GM19099 (cell line): ENCODE results near the gene THRA.

Experiments
- POLR2A ChIP-seq: IDR thresholded peaks from 3 replicates; pipeline ENCODE4 v1.6.1; 2011; ENCODE audit warnings: low read depth; ENCODE audit not compliant: insufficient read length; ENCODE audit errors: extremely low read depth

THRA gene

GRCh38 chr17:40122136-40122998, 59.6 kb downstream of the THRA start:
- no peak for TF ChIP-seq POLR2A

DNA sequence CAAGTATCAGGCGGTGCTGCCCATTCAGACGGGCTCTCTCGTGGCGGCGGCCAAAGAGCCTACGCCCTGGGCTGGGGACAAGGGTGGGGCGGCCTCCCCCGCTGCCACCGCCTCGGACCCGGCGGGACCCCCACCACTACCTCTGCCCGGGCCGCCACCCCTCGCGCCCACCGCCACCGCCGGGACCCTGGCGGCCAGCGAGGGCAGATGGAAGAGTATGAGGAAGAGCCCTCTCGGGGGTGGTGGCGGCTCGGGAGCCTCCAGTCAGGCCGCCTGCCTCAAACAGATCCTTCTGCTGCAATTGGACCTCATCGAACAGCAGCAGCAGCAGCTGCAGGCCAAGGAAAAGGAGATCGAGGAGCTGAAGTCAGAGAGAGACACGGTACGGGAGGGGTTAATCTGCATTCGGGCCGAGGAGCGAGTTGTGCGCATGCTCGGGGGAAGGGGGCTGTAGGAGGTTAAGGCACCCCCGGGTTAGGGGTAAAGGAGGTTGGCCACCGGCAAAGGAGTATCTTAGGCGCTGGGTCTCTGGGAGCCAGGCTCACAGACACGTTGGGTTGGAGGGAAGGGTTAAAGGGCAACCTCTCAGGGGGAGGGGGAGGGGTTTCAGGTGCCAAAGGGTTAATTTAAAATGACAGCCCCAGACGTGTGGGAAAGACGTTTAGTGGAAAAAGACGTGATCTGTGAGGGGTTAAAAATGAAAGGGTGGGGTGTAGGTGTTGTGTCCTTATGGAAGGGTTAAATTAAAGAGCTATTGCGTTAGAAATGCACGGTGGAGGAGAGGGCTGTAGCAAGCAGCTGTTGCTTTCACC, 60.4 kb downstream of the THRA start:
- no peak for TF ChIP-seq POLR2A

- TF ChIP-seq POLR2A, result no peak
Observed at GRCh38 chr17:40123811-40124114, 61.0 kb downstream of the THRA start.

- no peak for TF ChIP-seq POLR2A
Observed at GRCh38 chr17:40124279-40125141, 61.7 kb downstream of the THRA start.

DNA sequence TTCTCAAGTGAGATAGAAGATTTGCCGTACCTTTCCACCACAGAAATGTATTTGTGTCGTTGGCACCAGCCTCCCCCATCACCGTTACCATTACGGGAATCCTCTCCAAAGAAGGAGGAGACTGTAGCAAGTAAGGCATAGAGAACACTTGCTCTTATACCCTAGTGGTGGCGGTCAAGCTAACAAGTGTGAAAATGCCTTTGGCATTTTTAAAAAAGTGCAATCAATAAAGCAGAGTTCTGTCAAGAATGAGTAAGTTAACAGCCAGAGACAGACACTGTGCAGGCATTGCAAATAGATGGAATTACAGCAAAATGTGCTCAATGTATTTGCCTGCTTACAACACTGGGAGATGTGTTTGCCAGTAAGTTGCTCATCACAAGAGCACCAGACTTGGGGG, 66.7 kb downstream of the THRA start:
- TF ChIP-seq POLR2A, result no peak

DNA sequence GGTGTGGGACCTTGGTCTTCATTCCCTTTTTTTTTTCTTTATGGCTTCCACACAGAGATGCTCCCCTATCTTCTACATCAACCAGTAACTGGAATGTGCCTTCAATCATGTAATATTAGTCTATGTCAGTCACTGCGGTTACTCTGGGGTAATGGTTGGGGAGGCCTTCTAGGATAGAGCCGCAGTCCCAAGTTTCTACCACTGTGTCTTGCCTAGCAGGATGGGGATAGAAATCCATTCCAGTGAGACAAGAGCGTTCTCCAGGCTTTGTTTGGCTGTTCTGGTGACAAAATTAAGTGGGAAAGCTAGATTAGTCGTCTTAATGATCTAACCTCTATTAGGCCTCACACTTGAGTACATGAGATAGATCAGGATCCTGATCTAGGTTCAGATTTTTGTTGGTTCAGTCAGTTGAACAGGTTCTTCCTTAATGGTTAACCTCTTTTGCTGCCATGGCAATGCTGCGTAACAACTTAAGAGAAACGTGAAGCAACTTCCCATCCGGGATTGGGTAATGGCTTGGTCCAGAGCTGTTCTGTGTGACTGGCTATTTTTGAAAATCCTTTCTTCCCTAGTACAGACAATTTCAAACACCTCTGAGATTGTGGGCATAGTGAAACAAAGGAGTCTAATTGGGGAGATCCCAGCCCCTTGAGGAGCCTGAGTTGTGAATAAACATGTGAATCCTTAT, 67.7 kb downstream of the THRA start:
- TF ChIP-seq POLR2A, result no peak

DNA sequence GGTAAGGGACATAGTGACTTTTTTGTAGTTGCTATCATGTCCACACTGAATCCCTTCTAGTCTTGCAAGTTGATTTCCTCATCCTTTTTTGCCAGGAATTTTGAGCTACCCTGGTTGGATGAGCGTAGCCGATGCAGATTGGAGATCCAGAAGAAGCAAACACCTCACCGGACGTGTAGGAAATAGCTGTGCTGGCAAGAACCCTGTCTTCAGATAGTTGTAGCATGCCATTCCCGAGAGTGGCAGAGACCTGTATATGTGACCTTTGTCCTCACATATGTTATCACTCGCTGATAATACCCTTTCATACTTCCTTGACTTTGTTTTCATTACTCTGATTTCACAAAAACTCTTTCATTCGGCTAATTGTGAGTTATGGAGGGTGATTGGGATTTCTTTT, 71.4 kb downstream of the THRA start:
- TF ChIP-seq POLR2A, result no peak

- no peak for TF ChIP-seq POLR2A
Observed at GRCh38 chr17:40135817-40136216, 73.1 kb downstream of the THRA start.

GRCh38 chr17:40139566-40140058, 76.8 kb downstream of the THRA start:
- TF ChIP-seq POLR2A, result no peak
